ENCODE results near the gene BBS9. TPM values are rescaled to one million over a fixed set of nuclear protein-coding genes. Genes with fewer than 3 reads are reported as not detected.

Gene BBS9
- total and polyA plus RNA-seq, 2 of the 4 experiments (the other 2 are of a cell fraction): 7.9 to 9.5 TPM

- no TSS peak for BruUV-seq (replicated peaks)
- no peak overlapping the region for H4K91ac ChIP-seq (ENCODE audit: insufficient read depth, low read depth, low read length)
- WGBS, 2 experiments (ENCODE audit: extremely low coverage in 2 of 2, insufficient read length in 1 of 2): 78% methylated on average over 5 of the region's 15 CpGs; no CpG with 5 or more reads in 1 of the 2 experiments
These were observed 7.7 kb downstream of the BBS9 start for GRCh38 chr7:33137103-33137502.

More at GRCh38 chr7:33137103-33137502, 7.7 kb downstream of the BBS9 start:
- intact Hi-C loops (cut with micrococcal nuclease): no loop called here
- H3K4me3 ChIP-seq (ENCODE audit: insufficient read depth, low read depth, low read length): no peak overlapping the region
- no peak overlapping the region for H3K56ac ChIP-seq (ENCODE audit: extremely low read depth, insufficient read depth, low read length)
- H2BK5ac ChIP-seq (ENCODE audit: low read depth, low read length, poor library complexity, severe bottlenecking): no peak overlapping the region
- H3K9ac ChIP-seq (ENCODE audit: low read depth, low read length): no peak overlapping the region
- H2AK9ac ChIP-seq (replicated peaks; ENCODE audit: low read depth, low read length, poor library complexity): no peak overlapping the region
- H2BK120ac ChIP-seq (ENCODE audit: low read depth, low read length): no peak overlapping the region
- no peak overlapping the region for H4K5ac ChIP-seq (ENCODE audit: low read depth, low read length)
- H4K8ac ChIP-seq (ENCODE audit: low read depth in 2 of 2, low read length in 2 of 2): no peak overlapping the region
- ATAC-seq (ENCODE audit: low read depth) (no peak), DNase-seq (no peak)
- H3K4ac ChIP-seq (ENCODE audit: low read depth, low read length): no peak overlapping the region
- H3K27ac ChIP-seq (ENCODE audit: insufficient read depth, low read length): no peak overlapping the region
- no peaks in the 10 kb centered on the region for H3K9me3 ChIP-seq (ENCODE audit: control insufficient read depth, insufficient read depth, low read length)
- no peaks in the 10 kb centered on the region for H3K27me3 ChIP-seq (ENCODE audit: control insufficient read depth, insufficient read depth, low read length)
- no peak overlapping the region for H3K18ac ChIP-seq (ENCODE audit: low read depth, low read length)
- no peak overlapping the region for H2AK5ac ChIP-seq (ENCODE audit: low read depth, low read length)
- no peak overlapping the region for H3K14ac ChIP-seq (replicated peaks; ENCODE audit: low read depth, low read length)
- H3K79me1 ChIP-seq (ENCODE audit: low read depth in 1 of 2, low read length in 2 of 2): peaks cover 0 to 4% of the 10 kb centered on the region in 2 experiments; a peak in 2 of 4 replicates
- peaks cover 2% of the 10 kb centered on the region; the same call in 1 of the 2 replicates for H3K4me1 ChIP-seq (ENCODE audit: control insufficient read depth, insufficient read depth, low read length)
- H3K9me1 ChIP-seq (ENCODE audit: insufficient read depth, low read length): no peaks in the 10 kb centered on the region
- H2BK20ac ChIP-seq (ENCODE audit: low read depth, low read length): no peak overlapping the region
- H2BK15ac ChIP-seq (ENCODE audit: low read depth, low read length): no peak overlapping the region
- POLR2A ChIA-PET (ENCODE audit: unreplicated experiment): no interaction called here
- in situ Hi-C loops (cut with MboI; ENCODE audit: low sequenced_read_pairs): no loop called here
- H3K4me2 ChIP-seq (ENCODE audit: low read depth, low read length): no peak overlapping the region
- no peak overlapping the region for H3K23ac ChIP-seq (ENCODE audit: low read depth, low read length)
- no peak overlapping the region for H2AFZ ChIP-seq (replicated peaks; ENCODE audit: low read length, poor library complexity)
- H4K20me1 ChIP-seq (ENCODE audit: insufficient read depth, low read length): no peaks in the 10 kb centered on the region
- TF ChIP-seq, protein P1, sequence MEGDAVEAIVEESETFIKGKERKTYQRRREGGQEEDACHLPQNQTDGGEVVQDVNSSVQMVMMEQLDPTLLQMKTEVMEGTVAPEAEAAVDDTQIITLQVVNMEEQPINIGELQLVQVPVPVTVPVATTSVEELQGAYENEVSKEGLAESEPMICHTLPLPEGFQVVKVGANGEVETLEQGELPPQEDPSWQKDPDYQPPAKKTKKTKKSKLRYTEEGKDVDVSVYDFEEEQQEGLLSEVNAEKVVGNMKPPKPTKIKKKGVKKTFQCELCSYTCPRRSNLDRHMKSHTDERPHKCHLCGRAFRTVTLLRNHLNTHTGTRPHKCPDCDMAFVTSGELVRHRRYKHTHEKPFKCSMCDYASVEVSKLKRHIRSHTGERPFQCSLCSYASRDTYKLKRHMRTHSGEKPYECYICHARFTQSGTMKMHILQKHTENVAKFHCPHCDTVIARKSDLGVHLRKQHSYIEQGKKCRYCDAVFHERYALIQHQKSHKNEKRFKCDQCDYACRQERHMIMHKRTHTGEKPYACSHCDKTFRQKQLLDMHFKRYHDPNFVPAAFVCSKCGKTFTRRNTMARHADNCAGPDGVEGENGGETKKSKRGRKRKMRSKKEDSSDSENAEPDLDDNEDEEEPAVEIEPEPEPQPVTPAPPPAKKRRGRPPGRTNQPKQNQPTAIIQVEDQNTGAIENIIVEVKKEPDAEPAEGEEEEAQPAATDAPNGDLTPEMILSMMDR (conservative IDR thresholded peaks at IDR 0.05; ENCODE audit: low read depth, low read length): no peak
- TF ChIP-seq MXI1 (IDR thresholded peaks at IDR 0.05; ENCODE audit: borderline replicate concordance, low read depth, low read length) (no peak), ELK1 (IDR thresholded peaks at IDR 0.05; ENCODE audit: borderline replicate concordance, low read depth, low read length) (no peak), MAFK (IDR thresholded peaks at IDR 0.05; ENCODE audit: low read depth, low read length) (no peak), CHD1 (IDR thresholded peaks at IDR 0.05; ENCODE audit: low read depth, low read length) (no peak), FOS (IDR thresholded peaks at IDR 0.05; ENCODE audit: low read depth, low read length) (no peak), CEBPB (IDR thresholded peaks at IDR 0.05; ENCODE audit: low read depth, low read length) (no peak)
- dilution Hi-C loops (cut with HindIII; ENCODE audit: low sequenced_read_pairs, unreplicated experiment): no loop called here
- no peaks in the 10 kb centered on the region for H3K36me3 ChIP-seq (ENCODE audit: control insufficient read depth, insufficient read depth, low read length)
- CTCF ChIA-PET: no interaction called here
